OCI-LY1 (cell line): ENCODE measurements around the gene SYDE2.

Experiments
- H2AFZ ChIP-seq: fragments of 200-600 bp; sonication (generic), shearing (Covaris generic); 2 replicates; pipeline ENCODE4 v1.6.0; 2014; ENCODE audit warnings: antibody characterized with exemption, mild to moderate bottlenecking, low read length
- H3F3A ChIP-seq: fragments of 200-600 bp; sonication (generic), shearing (Covaris generic); 2 replicates; pipeline ENCODE4 v1.6.0; 2014; ENCODE audit warnings: mild to moderate bottlenecking, antibody characterized with exemption, low read length, moderate library complexity; ENCODE audit not compliant: insufficient read depth
- H3K27ac ChIP-seq: fragments of 200-600 bp; sonication (generic); 2 replicates; pipeline ENCODE4 v1.5.1; 2014; ENCODE audit warnings: low read length, mixed run types, mild to moderate bottlenecking, low read depth; ENCODE audit not compliant: poor library complexity, severe bottlenecking
- H3K27me3 ChIP-seq: fragments of 200-600 bp; sonication (generic); 2 replicates; pipeline ENCODE4 v1.6.0; 2014; ENCODE audit warnings: antibody characterized with exemption, mild to moderate bottlenecking, low read length, moderate library complexity; ENCODE audit not compliant: insufficient read depth
- H3K36me3 ChIP-seq: fragments of 200-600 bp; sonication (generic); 2 replicates; pipeline ENCODE4 v1.6.1; 2014; ENCODE audit warnings: mild to moderate bottlenecking, antibody characterized with exemption, low read length, moderate library complexity, mixed read lengths; ENCODE audit not compliant: insufficient read depth
- H3K4me1 ChIP-seq: fragments of 200-600 bp; sonication (generic); 2 replicates; pipeline ENCODE4 v1.5.1; 2014; ENCODE audit warnings: mild to moderate bottlenecking, low read length, moderate library complexity; ENCODE audit not compliant: insufficient read depth, severe bottlenecking
- H3K4me2 ChIP-seq: fragments of 200-600 bp; sonication (generic), shearing (Covaris generic); 2 replicates; pipeline ENCODE4 v1.6.1; 2014; ENCODE audit warnings: low read length
- H3K4me3 ChIP-seq: fragments of 200-600 bp; sonication (generic); 2 replicates; pipeline ENCODE4 v1.5.1; 2014; ENCODE audit warnings: low read length, low read depth, mild to moderate bottlenecking, mixed read lengths; ENCODE audit not compliant: poor library complexity, severe bottlenecking
- H3K79me2 ChIP-seq: fragments of 200-600 bp; shearing (Covaris generic); 2 replicates; pipeline ENCODE4 v1.6.1; 2016; ENCODE audit warnings: mixed run types, low read length, mixed read lengths; ENCODE audit not compliant: insufficient read depth
- H3K9ac ChIP-seq: fragments of 200-600 bp; sonication (generic), shearing (Covaris generic); 2 replicates; pipeline ENCODE4 v1.6.1; 2014; ENCODE audit warnings: mild to moderate bottlenecking, low read length, mixed read lengths
- H3K9me2 ChIP-seq: fragments of 200-600 bp; sonication (generic), shearing (Covaris generic); 2 replicates; pipeline ENCODE4 v1.6.1; 2014; ENCODE audit warnings: low read depth, mild to moderate bottlenecking, low read length, mixed read lengths
- H3K9me3 ChIP-seq: fragments of 200-600 bp; shearing (Covaris generic); 2 replicates; pipeline ENCODE4 v1.6.1; 2014; ENCODE audit warnings: low read length, mixed read lengths
- H4K20me1 ChIP-seq: fragments of 200-600 bp; sonication (generic), shearing (Covaris generic); 2 replicates; pipeline ENCODE4 v1.6.0; 2016; ENCODE audit warnings: mild to moderate bottlenecking, low read length; ENCODE audit not compliant: insufficient read depth
- EZH2 ChIP-seq: fragments of 200-600 bp; sonication (generic), shearing (Covaris generic); IDR thresholded peaks from 2 replicates; pipeline ENCODE4 v1.8.0; 2017; ENCODE audit warnings: borderline replicate concordance, mixed run types, mild to moderate bottlenecking, antibody characterized with exemption, low read length, moderate library complexity, mixed read lengths
- TF ChIP-seq, protein P1 (sequence below): fragments of 200-600 bp; sonication (generic), shearing (Covaris generic); IDR thresholded peaks from 2 replicates; pipeline ENCODE4 v1.5.1; 2017; ENCODE audit warnings: mild to moderate bottlenecking, antibody characterized with exemption, low read length, moderate library complexity, mixed read lengths

Gene SYDE2

GRCh38 chr1:85202864-85203255 lies 2.0 kb upstream of the SYDE2 start:
- H3K9me2 ChIP-seq: no peaks in the 10 kb centered on the region
- no peaks in the 10 kb centered on the region for H3K36me3 ChIP-seq
- no peak overlapping the region for H3K4me3 ChIP-seq
- no peak overlapping the region for H2AFZ ChIP-seq
- H3K27ac ChIP-seq: no peak overlapping the region
- TF ChIP-seq, protein P1, sequence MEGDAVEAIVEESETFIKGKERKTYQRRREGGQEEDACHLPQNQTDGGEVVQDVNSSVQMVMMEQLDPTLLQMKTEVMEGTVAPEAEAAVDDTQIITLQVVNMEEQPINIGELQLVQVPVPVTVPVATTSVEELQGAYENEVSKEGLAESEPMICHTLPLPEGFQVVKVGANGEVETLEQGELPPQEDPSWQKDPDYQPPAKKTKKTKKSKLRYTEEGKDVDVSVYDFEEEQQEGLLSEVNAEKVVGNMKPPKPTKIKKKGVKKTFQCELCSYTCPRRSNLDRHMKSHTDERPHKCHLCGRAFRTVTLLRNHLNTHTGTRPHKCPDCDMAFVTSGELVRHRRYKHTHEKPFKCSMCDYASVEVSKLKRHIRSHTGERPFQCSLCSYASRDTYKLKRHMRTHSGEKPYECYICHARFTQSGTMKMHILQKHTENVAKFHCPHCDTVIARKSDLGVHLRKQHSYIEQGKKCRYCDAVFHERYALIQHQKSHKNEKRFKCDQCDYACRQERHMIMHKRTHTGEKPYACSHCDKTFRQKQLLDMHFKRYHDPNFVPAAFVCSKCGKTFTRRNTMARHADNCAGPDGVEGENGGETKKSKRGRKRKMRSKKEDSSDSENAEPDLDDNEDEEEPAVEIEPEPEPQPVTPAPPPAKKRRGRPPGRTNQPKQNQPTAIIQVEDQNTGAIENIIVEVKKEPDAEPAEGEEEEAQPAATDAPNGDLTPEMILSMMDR: no peak
- TF ChIP-seq EZH2: no peak
- H3F3A ChIP-seq: no peaks in the 10 kb centered on the region
- H3K9me3 ChIP-seq: no peaks in the 10 kb centered on the region
- no peaks in the 10 kb centered on the region for H4K20me1 ChIP-seq
- no peak overlapping the region for H3K9ac ChIP-seq
- H3K4me2 ChIP-seq: no peak overlapping the region
- H3K4me1 ChIP-seq: peaks cover 24% of the 10 kb centered on the region
- H3K79me2 ChIP-seq: no peaks in the 10 kb centered on the region
- H3K27me3 ChIP-seq: no peaks in the 10 kb centered on the region

DNA sequence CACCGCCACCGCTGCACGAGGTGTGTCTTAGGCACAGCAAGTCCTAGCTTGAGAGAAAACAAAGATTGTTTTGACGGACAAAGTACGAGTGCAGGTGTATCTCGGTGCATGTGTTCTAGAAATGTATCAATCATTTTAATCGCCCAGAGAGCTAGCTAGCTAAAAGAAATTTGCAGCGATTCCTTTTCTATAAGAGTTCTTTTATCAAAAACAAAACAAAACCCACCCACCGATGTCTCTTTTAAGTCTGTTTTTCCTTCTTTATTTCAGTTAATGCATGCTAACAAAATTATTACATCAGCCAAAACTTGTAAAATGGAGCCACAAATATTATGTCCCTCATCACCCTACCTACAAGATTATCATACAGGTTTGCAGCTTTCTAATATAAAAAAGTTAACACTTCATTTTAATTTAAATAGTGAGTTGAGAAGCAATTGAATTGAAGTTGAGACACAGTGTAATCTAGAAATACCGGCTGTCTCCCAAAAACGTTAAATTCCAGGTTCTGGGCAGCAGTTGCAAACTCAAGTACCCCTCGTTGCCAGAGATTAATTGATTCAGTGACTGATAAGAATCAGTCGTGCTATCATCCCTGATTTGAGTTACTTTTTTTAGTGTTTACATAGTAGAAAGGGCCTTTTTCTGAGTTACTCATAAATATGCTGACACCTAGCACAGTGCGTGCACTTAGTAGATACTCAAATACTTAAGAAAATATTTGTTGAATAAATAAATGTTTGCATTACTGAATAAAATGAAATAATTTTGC lies 1.5 kb upstream of the SYDE2 start:
- TF ChIP-seq EZH2: no peak
- TF ChIP-seq, protein P1: no peak
- Histone ChIP-seq H3K4me1 (peaks cover 24% of the 10 kb centered on the region), H3K4me2 (peak overlapping the region; percentile 85), H3K9me2 (no peaks in the 10 kb centered on the region), H3K36me3 (no peaks in the 10 kb centered on the region), H3K27me3 (no peaks in the 10 kb centered on the region), H3K9me3 (no peaks in the 10 kb centered on the region), H4K20me1 (no peaks in the 10 kb centered on the region), H3K4me3 (peak overlapping the region; percentile 73), H3K79me2 (no peaks in the 10 kb centered on the region), H2AFZ (no peak overlapping the region), H3K27ac (no peak overlapping the region), H3K9ac (peak overlapping the region; percentile 66; the same call in 1 of the 2 replicates), H3F3A (no peaks in the 10 kb centered on the region)

DNA sequence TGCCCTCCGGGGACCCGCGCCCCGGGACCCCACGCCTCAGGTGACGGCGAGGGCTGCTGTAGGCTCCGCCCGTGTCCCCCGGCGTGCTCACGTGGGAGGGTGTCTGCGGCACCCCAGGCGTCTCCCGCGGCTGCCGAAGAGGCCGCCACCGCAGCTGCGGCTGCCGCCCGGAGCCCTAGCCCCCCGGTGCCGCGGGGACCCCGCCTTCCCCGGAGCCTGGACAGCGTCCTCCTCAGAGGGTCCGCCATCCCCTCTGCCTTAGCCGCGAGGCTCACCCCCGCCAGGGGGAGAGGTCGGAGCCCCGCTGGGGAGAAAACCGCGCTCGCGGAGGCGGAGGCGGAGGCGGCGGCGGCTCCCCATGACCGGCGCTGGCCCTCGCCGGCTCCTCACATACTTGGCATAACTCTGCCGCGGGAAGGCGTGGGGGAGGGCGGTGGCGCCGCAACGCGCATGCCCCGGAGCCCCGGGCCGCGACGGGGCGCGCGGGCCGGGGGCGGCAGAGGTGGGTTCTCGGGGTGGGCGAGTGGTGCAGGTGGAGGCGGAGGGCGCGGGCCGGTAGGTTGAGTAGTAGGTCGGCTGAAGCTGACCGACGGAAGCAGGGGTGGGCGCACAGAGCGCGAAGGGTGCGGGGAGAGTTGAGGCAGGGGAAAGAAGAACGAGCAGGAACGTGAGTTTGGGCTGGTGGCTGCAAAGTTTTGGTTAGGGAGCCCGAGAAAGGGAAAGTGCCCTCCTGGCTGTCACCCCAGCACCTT lies 700 bp upstream of the SYDE2 start:
- Histone ChIP-seq H3K36me3 (no peaks in the 10 kb centered on the region), H2AFZ (0 out of 2 replicates have a peak overlapping the region, but pooled peaks have one; percentile 44), H3K4me1 (peaks cover 24% of the 10 kb centered on the region), H3K79me2 (no peaks in the 10 kb centered on the region), H4K20me1 (no peaks in the 10 kb centered on the region), H3K4me2 (peak overlapping the region; percentile 85), H3K27me3 (no peaks in the 10 kb centered on the region), H3K9ac (peak overlapping the region; percentile 66), H3K27ac (no peak overlapping the region), H3F3A (no peaks in the 10 kb centered on the region), H3K4me3 (peak overlapping the region; percentile 73), H3K9me2 (no peaks in the 10 kb centered on the region), H3K9me3 (no peaks in the 10 kb centered on the region)
- TF ChIP-seq, protein P1: no peak
- TF ChIP-seq EZH2: no peak
